Astrocyte (in vitro differentiated cells and primary cell): Measurements from ENCODE around the gene ASCC2.

Experiments
- CTCF ChIP-seq: IDR thresholded peaks from 2 replicates; pipeline ENCODE4 v1.5.1; 2011; ENCODE audit warnings: low read depth, mild to moderate bottlenecking, inconsistent platforms, low read length, moderate library complexity; ENCODE audit not compliant: insufficient read depth
- EZH2 ChIP-seq: IDR thresholded peaks from 2 replicates; pipeline ENCODE4 v1.6.1; 2012; ENCODE audit warnings: mild to moderate bottlenecking, low read length, inconsistent platforms; ENCODE audit not compliant: insufficient read depth

GRCh38 chr22:29750029-29750428 lies 88.0 kb downstream of the ASCC2 start:
- TF ChIP-seq CTCF (no peak), EZH2 (no peak)
